ENCODE data around the gene PSMD9. TPM values are rescaled to one million over a fixed set of nuclear protein-coding genes. Genes with fewer than 3 reads are reported as not detected.

PSMD9 gene
- polyA plus RNA-seq, 1 donor (not counting 4 experiments of a cell fraction or from before 2014, with no cell fraction given), result 84.8 TPM

DNA sequence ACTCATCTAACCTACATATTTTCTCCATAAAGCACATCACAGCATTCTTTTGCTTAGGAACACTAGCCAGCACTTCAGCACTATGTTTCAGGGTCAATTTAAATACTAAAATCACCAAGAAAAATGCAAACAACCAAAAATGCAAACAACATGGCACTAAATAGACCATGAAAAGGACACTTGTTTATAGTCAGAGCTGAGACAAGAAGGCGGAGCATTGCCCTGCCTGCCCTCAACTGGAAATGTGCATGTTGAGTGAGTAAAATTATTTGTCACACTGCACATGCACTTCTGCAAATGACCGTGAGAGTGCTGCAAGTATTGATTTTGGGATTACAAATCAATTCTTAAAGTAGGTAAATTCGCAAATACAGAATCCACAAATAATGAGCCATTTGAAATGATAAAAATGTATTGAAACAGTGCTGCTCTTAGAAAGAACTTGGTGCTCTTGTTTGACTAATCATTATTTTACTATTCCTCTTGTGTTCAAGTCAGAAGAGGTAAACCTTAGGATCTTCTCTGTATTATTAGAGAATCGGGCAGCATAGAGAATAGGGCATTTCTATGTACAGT lies 64.6 kb downstream of the PSMD9 start:
- H3K27me3 ChIP-seq (ENCODE audit: control insufficient read depth, extremely low read depth, insufficient read depth, low read length), result no peaks in the 10 kb centered on the region
- no peak overlapping the region for H3K9ac ChIP-seq (ENCODE audit: control insufficient read depth, extremely low read depth, insufficient read depth, low read length)
- TF ChIP-seq, protein P1, sequence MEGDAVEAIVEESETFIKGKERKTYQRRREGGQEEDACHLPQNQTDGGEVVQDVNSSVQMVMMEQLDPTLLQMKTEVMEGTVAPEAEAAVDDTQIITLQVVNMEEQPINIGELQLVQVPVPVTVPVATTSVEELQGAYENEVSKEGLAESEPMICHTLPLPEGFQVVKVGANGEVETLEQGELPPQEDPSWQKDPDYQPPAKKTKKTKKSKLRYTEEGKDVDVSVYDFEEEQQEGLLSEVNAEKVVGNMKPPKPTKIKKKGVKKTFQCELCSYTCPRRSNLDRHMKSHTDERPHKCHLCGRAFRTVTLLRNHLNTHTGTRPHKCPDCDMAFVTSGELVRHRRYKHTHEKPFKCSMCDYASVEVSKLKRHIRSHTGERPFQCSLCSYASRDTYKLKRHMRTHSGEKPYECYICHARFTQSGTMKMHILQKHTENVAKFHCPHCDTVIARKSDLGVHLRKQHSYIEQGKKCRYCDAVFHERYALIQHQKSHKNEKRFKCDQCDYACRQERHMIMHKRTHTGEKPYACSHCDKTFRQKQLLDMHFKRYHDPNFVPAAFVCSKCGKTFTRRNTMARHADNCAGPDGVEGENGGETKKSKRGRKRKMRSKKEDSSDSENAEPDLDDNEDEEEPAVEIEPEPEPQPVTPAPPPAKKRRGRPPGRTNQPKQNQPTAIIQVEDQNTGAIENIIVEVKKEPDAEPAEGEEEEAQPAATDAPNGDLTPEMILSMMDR (optimal IDR thresholded peaks at IDR 0.05 in 1 of 3, IDR thresholded peaks at IDR 0.05 in 1 of 3, conservative IDR thresholded peaks at IDR 0.05 in 1 of 3; ENCODE audit: extremely low read depth in 1 of 3, insufficient read depth in 2 of 3, low read length in 3 of 3), result no peak
- no peak for TF ChIP-seq EZH2 (IDR thresholded peaks at IDR 0.05; ENCODE audit: low read length)
- no peak for DNase-seq (ENCODE audit: low read depth, low spot score)
- no peak overlapping the region for H3K4me2 ChIP-seq (ENCODE audit: control insufficient read depth, extremely low read depth, insufficient read depth, low read depth, low read length)
- peaks cover 49% of the 10 kb centered on the region for H3K79me2 ChIP-seq (ENCODE audit: control insufficient read depth, insufficient read depth, low read length)
- H3K27ac ChIP-seq (ENCODE audit: control insufficient read depth, insufficient read depth, low read length), result no peak overlapping the region
- H3K9me3 ChIP-seq (ENCODE audit: control insufficient read depth, low read depth, low read length), result no peaks in the 10 kb centered on the region
- H2AFZ ChIP-seq (ENCODE audit: control insufficient read depth, low read length), result no peak overlapping the region
- dilution Hi-C loops (cut with MboI; ENCODE audit: extremely low pct_ligation_motif_present, low sequenced_read_pairs), result no loop called here
- FAIRE-seq, result no peak
- H3K9me1 ChIP-seq (ENCODE audit: control insufficient read depth, extremely low read depth, insufficient read depth, low read length), result no peaks in the 10 kb centered on the region
- H3K36me3 ChIP-seq (ENCODE audit: control insufficient read depth in 2 of 2, extremely low read depth in 1 of 2, insufficient read depth in 2 of 2, low read length in 2 of 2), result peaks cover 11 to 16% of the 10 kb centered on the region in 2 experiments
- H3K4me1 ChIP-seq (ENCODE audit: control insufficient read depth, extremely low read depth, insufficient read depth, low read length), result peaks cover 15% of the 10 kb centered on the region
- H4K20me1 ChIP-seq (ENCODE audit: control insufficient read depth, extremely low read depth, insufficient read depth, low read length), result no peaks in the 10 kb centered on the region
- H3K4me3 ChIP-seq (ENCODE audit: control insufficient read depth in 2 of 3, extremely low read depth in 1 of 3, insufficient read depth in 2 of 3, low read depth in 1 of 3, low read length in 3 of 3), result no peak overlapping the region

DNA sequence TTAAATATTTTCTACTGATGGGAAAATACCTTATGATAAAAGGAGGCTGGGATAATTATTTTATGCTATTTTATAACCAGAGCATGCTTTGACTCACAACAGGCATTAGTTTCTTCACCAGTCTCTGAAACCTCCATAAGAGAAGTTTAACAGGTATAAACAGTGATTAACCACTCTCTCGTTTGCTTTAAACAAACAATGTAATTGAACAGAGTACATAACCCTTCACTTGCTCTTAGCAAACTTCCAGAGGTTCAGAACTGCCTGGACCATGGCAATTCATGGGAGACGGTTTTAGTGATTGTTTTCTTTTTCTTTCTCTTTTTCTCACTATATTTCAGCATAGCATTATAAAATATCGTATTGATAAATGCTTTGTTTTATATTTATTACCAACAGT lies 65.1 kb downstream of the PSMD9 start:
- Histone ChIP-seq H3K36me3 (ENCODE audit: control insufficient read depth in 2 of 2, extremely low read depth in 1 of 2, insufficient read depth in 2 of 2, low read length in 2 of 2) (peaks cover 14 to 20% of the 10 kb centered on the region in 2 experiments), H2AFZ (ENCODE audit: control insufficient read depth, low read length) (no peak overlapping the region), H3K9ac (ENCODE audit: control insufficient read depth, extremely low read depth, insufficient read depth, low read length) (no peak overlapping the region), H3K27me3 (ENCODE audit: control insufficient read depth, extremely low read depth, insufficient read depth, low read length) (no peaks in the 10 kb centered on the region), H3K9me3 (ENCODE audit: control insufficient read depth, low read depth, low read length) (no peaks in the 10 kb centered on the region), H4K20me1 (ENCODE audit: control insufficient read depth, extremely low read depth, insufficient read depth, low read length) (no peaks in the 10 kb centered on the region), H3K9me1 (ENCODE audit: control insufficient read depth, extremely low read depth, insufficient read depth, low read length) (no peaks in the 10 kb centered on the region), H3K4me1 (ENCODE audit: control insufficient read depth, extremely low read depth, insufficient read depth, low read length) (peaks cover 15% of the 10 kb centered on the region), H3K79me2 (ENCODE audit: control insufficient read depth, insufficient read depth, low read length) (peaks cover 49% of the 10 kb centered on the region), H3K27ac (ENCODE audit: control insufficient read depth, insufficient read depth, low read length) (no peak overlapping the region), H3K4me3 (ENCODE audit: control insufficient read depth in 2 of 3, extremely low read depth in 1 of 3, insufficient read depth in 2 of 3, low read depth in 1 of 3, low read length in 3 of 3) (no peak overlapping the region), H3K4me2 (ENCODE audit: control insufficient read depth, extremely low read depth, insufficient read depth, low read depth, low read length) (no peak overlapping the region)
- DNase-seq (ENCODE audit: low read depth, low spot score), result no peak
- dilution Hi-C loops (cut with MboI; ENCODE audit: extremely low pct_ligation_motif_present, low sequenced_read_pairs), result no loop called here
- TF ChIP-seq, protein P1 (optimal IDR thresholded peaks at IDR 0.05 in 1 of 3, IDR thresholded peaks at IDR 0.05 in 1 of 3, conservative IDR thresholded peaks at IDR 0.05 in 1 of 3; ENCODE audit: extremely low read depth in 1 of 3, insufficient read depth in 2 of 3, low read length in 3 of 3), result no peak
- TF ChIP-seq EZH2 (IDR thresholded peaks at IDR 0.05; ENCODE audit: low read length), result no peak
- FAIRE-seq, result no peak
